ENCODE results near the gene TAOK1.

Gene TAOK1

DNA sequence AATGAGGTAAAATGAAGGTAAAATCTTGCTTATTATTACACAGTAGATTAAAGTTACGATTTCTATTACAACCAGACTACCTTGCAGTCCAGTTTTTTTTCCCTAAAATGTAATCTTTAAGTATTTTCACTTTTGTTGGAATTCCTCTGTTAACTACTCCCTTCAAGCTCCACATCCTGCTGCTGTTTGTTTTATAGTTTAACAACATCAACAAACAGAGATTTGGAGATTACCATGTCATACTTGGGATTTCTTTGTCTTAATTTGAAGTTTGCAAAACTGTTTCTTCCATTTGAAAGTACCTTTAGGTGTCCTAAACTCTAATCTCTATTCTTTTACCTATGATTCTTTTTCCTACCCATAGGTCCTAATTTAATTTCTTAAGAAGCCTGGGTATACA is 93.3 kb downstream of the TAOK1 start:
- Histone ChIP-seq H3K27ac (ENCODE audit: low read depth, low read length) (no peak overlapping the region), H3K9me3 (ENCODE audit: control insufficient read depth, insufficient read depth, low read depth, low read length) (no peaks in the 10 kb centered on the region), H3K36me3 (ENCODE audit: control insufficient read depth, insufficient read depth, low read length) (peaks cover 45% of the 10 kb centered on the region), H3K27me3 (ENCODE audit: control insufficient read depth, insufficient read depth, low read length) (no peaks in the 10 kb centered on the region), H3K9ac (ENCODE audit: low read length) (no peak overlapping the region), H3K4me3 (ENCODE audit: low read depth, low read length) (no peak overlapping the region), H3K4me1 (ENCODE audit: control insufficient read depth, insufficient read depth, low read length) (no peaks in the 10 kb centered on the region)

GRCh38 chr17:29495011-29495410 is 104.8 kb downstream of the TAOK1 start:
- H3K36me3 ChIP-seq (ENCODE audit: control insufficient read depth, insufficient read depth, low read length) = peaks cover 83% of the 10 kb centered on the region
- no peaks in the 10 kb centered on the region for H3K9me3 ChIP-seq (ENCODE audit: control insufficient read depth, insufficient read depth, low read depth, low read length)
- H3K27ac ChIP-seq (ENCODE audit: low read depth, low read length) = no peak overlapping the region

GRCh38 chr17:29504711-29505110 is 114.5 kb downstream of the TAOK1 start:
- H3K9ac ChIP-seq (ENCODE audit: low read length) = no peak overlapping the region
- peaks cover 82% of the 10 kb centered on the region for H3K36me3 ChIP-seq (ENCODE audit: control insufficient read depth, insufficient read depth, low read length)
- no peaks in the 10 kb centered on the region for H3K27me3 ChIP-seq (ENCODE audit: control insufficient read depth, insufficient read depth, low read length)
- no peak overlapping the region for H3K27ac ChIP-seq (ENCODE audit: low read depth, low read length)
- no peaks in the 10 kb centered on the region for H3K9me3 ChIP-seq (ENCODE audit: control insufficient read depth, insufficient read depth, low read depth, low read length)
- H3K4me3 ChIP-seq (ENCODE audit: low read depth, low read length) = no peak overlapping the region
- H3K4me1 ChIP-seq (ENCODE audit: control insufficient read depth, insufficient read depth, low read length) = no peaks in the 10 kb centered on the region

More at GRCh38 chr17:29495011-29495410, 104.8 kb downstream of the TAOK1 start:
- no peaks in the 10 kb centered on the region for H3K4me1 ChIP-seq (ENCODE audit: control insufficient read depth, insufficient read depth, low read length)
- H3K9ac ChIP-seq (ENCODE audit: low read length) = no peak overlapping the region
- H3K27me3 ChIP-seq (ENCODE audit: control insufficient read depth, insufficient read depth, low read length) = no peaks in the 10 kb centered on the region
- no peak overlapping the region for H3K4me3 ChIP-seq (ENCODE audit: low read depth, low read length)

GRCh38 chr17:29505836-29506235 is 115.7 kb downstream of the TAOK1 start:
- H3K27me3 ChIP-seq (ENCODE audit: control insufficient read depth, insufficient read depth, low read length) = no peaks in the 10 kb centered on the region
- H3K9me3 ChIP-seq (ENCODE audit: control insufficient read depth, insufficient read depth, low read depth, low read length) = no peaks in the 10 kb centered on the region
- H3K4me1 ChIP-seq (ENCODE audit: control insufficient read depth, insufficient read depth, low read length) = no peaks in the 10 kb centered on the region
- H3K9ac ChIP-seq (ENCODE audit: low read length) = no peak overlapping the region
- no peak overlapping the region for H3K27ac ChIP-seq (ENCODE audit: low read depth, low read length)
- H3K4me3 ChIP-seq (ENCODE audit: low read depth, low read length) = no peak overlapping the region
- H3K36me3 ChIP-seq (ENCODE audit: control insufficient read depth, insufficient read depth, low read length) = peaks cover 83% of the 10 kb centered on the region

- Histone ChIP-seq H3K4me3 (ENCODE audit: low read depth, low read length) (no peak overlapping the region), H3K27ac (ENCODE audit: low read depth, low read length) (no peak overlapping the region), H3K9me3 (ENCODE audit: control insufficient read depth, insufficient read depth, low read depth, low read length) (no peaks in the 10 kb centered on the region), H3K9ac (ENCODE audit: low read length) (no peak overlapping the region), H3K36me3 (ENCODE audit: control insufficient read depth, insufficient read depth, low read length) (peaks cover 76% of the 10 kb centered on the region), H3K4me1 (ENCODE audit: control insufficient read depth, insufficient read depth, low read length) (no peaks in the 10 kb centered on the region), H3K27me3 (ENCODE audit: control insufficient read depth, insufficient read depth, low read length) (no peaks in the 10 kb centered on the region)
Observed at GRCh38 chr17:29510953-29511352, 120.8 kb downstream of the TAOK1 start.

GRCh38 chr17:29514792-29515191 is 124.6 kb downstream of the TAOK1 start:
- no peak overlapping the region for H3K9ac ChIP-seq (ENCODE audit: low read length)
- no peaks in the 10 kb centered on the region for H3K9me3 ChIP-seq (ENCODE audit: control insufficient read depth, insufficient read depth, low read depth, low read length)
- no peak overlapping the region for H3K27ac ChIP-seq (ENCODE audit: low read depth, low read length)
- no peaks in the 10 kb centered on the region for H3K27me3 ChIP-seq (ENCODE audit: control insufficient read depth, insufficient read depth, low read length)
- no peak overlapping the region for H3K4me3 ChIP-seq (ENCODE audit: low read depth, low read length)
- no peaks in the 10 kb centered on the region for H3K4me1 ChIP-seq (ENCODE audit: control insufficient read depth, insufficient read depth, low read length)
- peaks cover 71% of the 10 kb centered on the region for H3K36me3 ChIP-seq (ENCODE audit: control insufficient read depth, insufficient read depth, low read length)

DNA sequence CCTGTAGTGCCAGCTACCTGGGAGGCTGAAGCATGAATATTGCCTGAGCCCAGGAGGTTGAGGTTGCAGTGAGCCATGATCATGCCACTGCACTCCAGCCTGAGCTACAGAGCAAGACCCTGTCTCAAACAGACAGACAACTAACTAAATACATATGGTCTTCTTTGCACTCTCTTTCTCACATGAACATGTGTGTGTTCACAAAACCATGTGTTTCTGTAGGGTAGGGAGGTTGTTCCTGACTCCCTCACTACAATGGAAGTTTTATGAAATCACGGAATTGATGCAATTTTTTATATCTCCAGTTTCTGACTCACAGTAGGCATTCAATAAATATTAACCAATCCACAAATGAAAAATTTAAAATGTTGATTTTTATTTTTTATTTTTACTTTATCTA is 128.2 kb downstream of the TAOK1 start:
- H3K9me3 ChIP-seq (ENCODE audit: control insufficient read depth, insufficient read depth, low read depth, low read length) = no peaks in the 10 kb centered on the region
- H3K36me3 ChIP-seq (ENCODE audit: control insufficient read depth, insufficient read depth, low read length) = peaks cover 69% of the 10 kb centered on the region
- H3K27me3 ChIP-seq (ENCODE audit: control insufficient read depth, insufficient read depth, low read length) = no peaks in the 10 kb centered on the region
- H3K9ac ChIP-seq (ENCODE audit: low read length) = no peak overlapping the region
- H3K4me1 ChIP-seq (ENCODE audit: control insufficient read depth, insufficient read depth, low read length) = no peaks in the 10 kb centered on the region
- H3K27ac ChIP-seq (ENCODE audit: low read depth, low read length) = no peak overlapping the region
- no peak overlapping the region for H3K4me3 ChIP-seq (ENCODE audit: low read depth, low read length)

DNA sequence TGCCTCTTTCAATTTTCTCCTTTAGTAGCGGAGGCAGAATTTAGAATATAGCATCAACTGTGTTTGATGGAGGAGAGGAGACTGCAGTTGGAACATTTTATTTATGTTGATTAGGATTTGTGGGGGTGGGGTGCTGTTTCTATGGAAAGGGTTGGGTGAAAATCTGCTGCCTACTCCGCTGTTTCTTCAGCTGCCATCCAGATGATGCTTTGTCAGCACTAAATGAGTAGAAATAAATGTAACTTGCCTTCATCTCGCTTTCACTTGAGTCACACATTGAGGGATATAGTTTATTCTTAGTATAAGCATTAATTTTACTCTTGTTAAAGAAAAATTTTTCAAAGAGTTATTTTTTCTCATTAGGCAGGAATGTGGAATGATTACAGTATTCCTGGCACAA is 134.5 kb downstream of the TAOK1 start:
- Histone ChIP-seq H3K27ac (ENCODE audit: low read depth, low read length) (no peak overlapping the region), H3K4me1 (ENCODE audit: control insufficient read depth, insufficient read depth, low read length) (no peaks in the 10 kb centered on the region), H3K27me3 (ENCODE audit: control insufficient read depth, insufficient read depth, low read length) (no peaks in the 10 kb centered on the region), H3K36me3 (ENCODE audit: control insufficient read depth, insufficient read depth, low read length) (peaks cover 53% of the 10 kb centered on the region), H3K9ac (ENCODE audit: low read length) (no peak overlapping the region), H3K9me3 (ENCODE audit: control insufficient read depth, insufficient read depth, low read depth, low read length) (no peaks in the 10 kb centered on the region), H3K4me3 (ENCODE audit: low read depth, low read length) (no peak overlapping the region)

DNA sequence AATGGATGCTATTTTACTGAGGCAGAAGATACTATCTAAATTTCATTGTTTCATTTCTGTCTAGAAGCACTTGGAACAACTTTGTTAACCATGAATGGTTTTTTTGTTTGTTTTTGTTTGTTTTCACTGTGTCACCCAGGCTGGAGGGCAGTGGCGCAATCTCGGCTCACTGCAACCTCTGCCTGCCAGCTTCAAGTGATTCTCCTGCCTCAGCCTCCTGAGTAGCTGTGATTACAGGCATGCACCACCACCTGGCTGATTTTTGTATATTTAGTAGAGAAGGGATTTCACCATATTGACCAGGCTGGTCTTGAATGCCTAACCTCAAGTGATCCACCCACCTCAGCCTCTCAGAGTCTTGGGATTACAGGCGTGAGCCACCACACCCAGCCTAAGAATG is 136.2 kb downstream of the TAOK1 start:
- no peaks in the 10 kb centered on the region for H3K27me3 ChIP-seq (ENCODE audit: control insufficient read depth, insufficient read depth, low read length)
- H3K36me3 ChIP-seq (ENCODE audit: control insufficient read depth, insufficient read depth, low read length) = peaks cover 55% of the 10 kb centered on the region
- no peak overlapping the region for H3K27ac ChIP-seq (ENCODE audit: low read depth, low read length)
- H3K9ac ChIP-seq (ENCODE audit: low read length) = no peak overlapping the region
- no peak overlapping the region for H3K4me3 ChIP-seq (ENCODE audit: low read depth, low read length)
- H3K4me1 ChIP-seq (ENCODE audit: control insufficient read depth, insufficient read depth, low read length) = no peaks in the 10 kb centered on the region
- H3K9me3 ChIP-seq (ENCODE audit: control insufficient read depth, insufficient read depth, low read depth, low read length) = no peaks in the 10 kb centered on the region

- H3K9me3 ChIP-seq (ENCODE audit: control insufficient read depth, insufficient read depth, low read depth, low read length) = no peaks in the 10 kb centered on the region
- peaks cover 54% of the 10 kb centered on the region for H3K36me3 ChIP-seq (ENCODE audit: control insufficient read depth, insufficient read depth, low read length)
- H3K27ac ChIP-seq (ENCODE audit: low read depth, low read length) = no peak overlapping the region
- no peak overlapping the region for H3K9ac ChIP-seq (ENCODE audit: low read length)
- H3K4me1 ChIP-seq (ENCODE audit: control insufficient read depth, insufficient read depth, low read length) = no peaks in the 10 kb centered on the region
- no peak overlapping the region for H3K4me3 ChIP-seq (ENCODE audit: low read depth, low read length)
- H3K27me3 ChIP-seq (ENCODE audit: control insufficient read depth, insufficient read depth, low read length) = no peaks in the 10 kb centered on the region
Observed at GRCh38 chr17:29533976-29534375, 143.8 kb downstream of the TAOK1 start.

DNA sequence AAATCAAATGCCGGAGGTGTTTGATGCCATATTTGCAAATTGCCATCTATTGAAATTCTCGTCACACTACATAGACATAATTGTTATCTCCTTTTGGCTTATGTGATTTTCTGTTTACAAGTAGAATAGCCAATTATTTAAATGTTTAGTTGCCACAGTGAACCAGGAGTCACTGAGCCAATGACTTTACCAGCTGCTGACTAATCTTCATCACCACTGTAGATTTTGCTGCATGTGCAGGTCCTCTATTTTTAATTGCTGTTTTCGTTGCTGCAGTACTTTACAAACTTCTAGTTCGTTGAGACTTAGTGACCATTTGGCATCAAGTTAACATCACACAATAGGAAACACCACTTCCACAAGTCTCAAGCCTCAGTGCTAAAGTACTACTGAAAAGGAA is 153.9 kb downstream of the TAOK1 start:
- H3K27me3 ChIP-seq (ENCODE audit: control insufficient read depth, insufficient read depth, low read length) = no peaks in the 10 kb centered on the region
- H3K4me1 ChIP-seq (ENCODE audit: control insufficient read depth, insufficient read depth, low read length) = no peaks in the 10 kb centered on the region
- H3K27ac ChIP-seq (ENCODE audit: low read depth, low read length) = no peak overlapping the region
- H3K4me3 ChIP-seq (ENCODE audit: low read depth, low read length) = no peak overlapping the region
- no peaks in the 10 kb centered on the region for H3K9me3 ChIP-seq (ENCODE audit: control insufficient read depth, insufficient read depth, low read depth, low read length)
- peaks cover 36% of the 10 kb centered on the region for H3K36me3 ChIP-seq (ENCODE audit: control insufficient read depth, insufficient read depth, low read length)
- H3K9ac ChIP-seq (ENCODE audit: low read length) = no peak overlapping the region

DNA sequence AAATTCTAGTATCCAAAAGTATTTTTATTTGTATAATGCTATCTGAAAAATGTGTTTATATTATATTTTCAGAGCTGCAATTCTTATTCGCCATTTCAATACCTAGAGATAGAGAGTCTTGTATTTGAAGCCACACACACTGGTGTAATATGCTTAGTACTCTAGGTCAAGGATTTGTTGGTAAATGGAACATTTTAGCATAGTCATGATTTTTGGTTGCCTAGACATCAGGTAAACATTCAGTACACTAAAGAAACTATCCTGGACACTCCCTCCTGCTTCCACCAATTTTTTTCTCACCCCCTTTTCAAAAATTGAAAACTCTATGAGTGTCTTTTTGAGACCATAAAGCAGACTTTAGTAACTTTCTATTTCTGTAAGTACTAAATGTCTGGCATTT is 155.9 kb downstream of the TAOK1 start:
- Histone ChIP-seq H3K4me3 (ENCODE audit: low read depth, low read length) (no peak overlapping the region), H3K27ac (ENCODE audit: low read depth, low read length) (no peak overlapping the region), H3K36me3 (ENCODE audit: control insufficient read depth, insufficient read depth, low read length) (peaks cover 29% of the 10 kb centered on the region), H3K4me1 (ENCODE audit: control insufficient read depth, insufficient read depth, low read length) (no peaks in the 10 kb centered on the region), H3K9ac (ENCODE audit: low read length) (no peak overlapping the region), H3K9me3 (ENCODE audit: control insufficient read depth, insufficient read depth, low read depth, low read length) (no peaks in the 10 kb centered on the region), H3K27me3 (ENCODE audit: control insufficient read depth, insufficient read depth, low read length) (no peaks in the 10 kb centered on the region)

All from HUES6 (cell line).